Muscle of back (tissue), 11 donors: ENCODE data around the gene MRGPRG. TPM values are rescaled to one million over a fixed set of nuclear protein-coding genes. Genes with fewer than 3 reads are reported as not detected.

Experiments
- DNase-seq, 3 donors: peaks; one replicate each; pipeline versions ENCODE4 v3.0.0 to v3.0.0-alpha.2; 2013
- polyA plus RNA-seq, 10 donors: library from polyadenylated mRNA; unstranded; fragments of 120-200 nt; gene quantifications; one replicate each; pipeline ENCODE4 v1.2.1, GENCODE V29; 2013; ENCODE audit not compliant: insufficient read length in 10 of 10

Gene MRGPRG
- polyA plus RNA-seq, 10 donors, result not detected

DNA sequence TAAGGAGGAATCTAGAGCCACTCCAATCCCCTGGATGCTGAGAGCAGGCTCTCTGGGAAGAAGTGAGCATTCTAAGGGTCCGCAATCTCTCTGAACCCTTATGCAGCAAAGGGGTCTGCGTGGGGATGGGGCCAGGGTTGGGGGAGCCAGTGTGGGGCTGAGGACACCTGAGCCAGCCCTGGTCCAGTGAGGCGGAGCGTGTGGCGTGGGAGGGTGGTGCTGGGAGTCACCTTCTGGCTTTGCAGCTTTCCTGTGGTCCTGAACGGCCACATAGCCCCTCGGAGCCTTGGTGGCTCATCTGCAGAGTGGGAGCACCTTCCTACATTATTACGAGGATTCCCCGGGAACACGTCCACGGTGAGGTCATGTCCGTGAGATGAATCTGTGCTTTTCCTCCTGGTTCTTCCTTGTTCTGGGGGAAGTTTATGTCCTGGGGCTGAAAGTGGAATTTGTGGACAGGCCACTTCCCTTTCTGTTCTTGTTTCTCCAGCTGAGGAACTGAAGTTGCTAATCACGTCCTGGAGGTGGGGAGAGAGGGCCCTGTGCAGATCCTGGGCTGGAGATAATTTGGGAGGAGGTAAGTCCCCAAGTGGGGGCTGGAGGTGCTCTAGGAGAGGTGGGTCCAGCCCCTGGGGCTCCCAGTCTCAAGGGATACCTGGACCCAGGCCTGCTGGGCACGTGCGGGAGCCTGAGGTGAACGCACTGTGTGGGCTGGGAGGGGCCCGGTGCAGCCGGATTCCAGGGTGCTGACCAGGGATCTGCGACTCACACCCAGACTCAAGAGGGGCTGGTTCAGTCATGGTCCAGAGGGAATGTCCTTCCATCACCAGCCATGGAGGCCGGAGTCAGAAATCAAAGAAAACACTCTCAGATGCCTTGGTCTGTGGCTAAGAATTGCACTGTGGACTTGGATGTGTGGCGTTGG, 7.5 kb upstream of the MRGPRG start:
- no peak for DNase-seq

DNA sequence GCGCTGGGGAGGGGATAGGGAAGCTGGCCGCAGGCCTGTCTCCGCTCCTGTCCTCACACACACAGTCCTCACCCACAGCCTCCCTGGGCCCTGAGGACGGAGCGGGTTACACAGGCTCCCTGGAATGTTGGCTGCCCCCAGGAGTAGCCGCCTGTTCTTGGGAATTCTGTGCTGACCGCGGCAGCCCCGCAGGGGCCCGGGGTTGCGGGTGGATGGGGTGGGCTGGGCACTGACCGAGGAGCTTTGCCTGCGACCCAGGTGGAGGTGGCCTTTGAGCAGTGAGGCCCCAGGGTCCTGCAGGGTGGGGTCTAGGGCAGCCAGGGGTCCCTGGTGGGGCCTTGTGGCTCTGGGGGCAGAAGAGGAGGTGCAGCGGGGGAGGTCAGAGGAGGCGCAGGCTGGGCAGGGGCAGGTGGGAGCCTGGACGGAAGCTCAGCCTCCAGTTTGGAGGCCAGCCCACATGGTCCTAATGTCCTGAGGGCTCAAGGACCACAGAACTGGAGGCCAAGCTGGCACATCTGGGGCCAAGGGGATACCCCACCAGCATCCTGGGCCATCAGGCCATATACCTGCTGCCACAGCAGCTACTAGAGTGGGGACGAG, 6.6 kb upstream of the MRGPRG start:
- no peak for DNase-seq

DNA sequence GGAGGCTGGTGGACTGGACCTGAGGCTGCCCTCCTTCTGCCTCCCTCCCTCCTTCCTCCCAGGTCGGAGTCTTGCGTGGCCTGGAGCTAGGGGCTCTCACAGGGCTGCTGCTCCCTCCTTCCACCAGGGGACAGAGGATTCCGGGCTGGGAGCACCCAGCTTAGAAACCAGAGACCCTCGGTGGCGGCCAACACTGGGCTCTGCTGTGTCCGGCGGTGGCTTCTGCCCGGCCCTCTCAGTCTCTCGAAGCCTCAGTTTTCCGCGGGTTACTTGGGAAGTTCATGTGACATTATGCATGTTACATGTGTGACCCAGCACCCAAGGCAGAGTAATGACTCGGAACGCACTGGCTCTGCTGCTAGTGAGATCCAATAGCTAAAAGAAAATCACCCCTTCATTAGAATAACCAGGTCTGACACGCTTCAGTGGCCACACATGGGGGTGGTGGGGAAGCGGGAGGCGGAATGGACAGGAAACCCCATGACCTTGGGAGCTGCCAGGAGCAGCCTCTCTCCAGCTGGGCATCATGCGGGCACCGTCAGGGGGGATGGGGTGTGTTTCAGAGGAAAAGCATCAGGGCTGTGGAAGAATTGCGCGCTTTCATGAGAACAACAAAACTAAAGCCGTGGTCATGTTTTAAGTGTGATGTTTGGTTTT, 5.9 kb upstream of the MRGPRG start:
- DNase-seq, result no peak

- no peak for DNase-seq
Observed at GRCh38 chr11:3223932-3224381, 5.3 kb upstream of the MRGPRG start.

DNA sequence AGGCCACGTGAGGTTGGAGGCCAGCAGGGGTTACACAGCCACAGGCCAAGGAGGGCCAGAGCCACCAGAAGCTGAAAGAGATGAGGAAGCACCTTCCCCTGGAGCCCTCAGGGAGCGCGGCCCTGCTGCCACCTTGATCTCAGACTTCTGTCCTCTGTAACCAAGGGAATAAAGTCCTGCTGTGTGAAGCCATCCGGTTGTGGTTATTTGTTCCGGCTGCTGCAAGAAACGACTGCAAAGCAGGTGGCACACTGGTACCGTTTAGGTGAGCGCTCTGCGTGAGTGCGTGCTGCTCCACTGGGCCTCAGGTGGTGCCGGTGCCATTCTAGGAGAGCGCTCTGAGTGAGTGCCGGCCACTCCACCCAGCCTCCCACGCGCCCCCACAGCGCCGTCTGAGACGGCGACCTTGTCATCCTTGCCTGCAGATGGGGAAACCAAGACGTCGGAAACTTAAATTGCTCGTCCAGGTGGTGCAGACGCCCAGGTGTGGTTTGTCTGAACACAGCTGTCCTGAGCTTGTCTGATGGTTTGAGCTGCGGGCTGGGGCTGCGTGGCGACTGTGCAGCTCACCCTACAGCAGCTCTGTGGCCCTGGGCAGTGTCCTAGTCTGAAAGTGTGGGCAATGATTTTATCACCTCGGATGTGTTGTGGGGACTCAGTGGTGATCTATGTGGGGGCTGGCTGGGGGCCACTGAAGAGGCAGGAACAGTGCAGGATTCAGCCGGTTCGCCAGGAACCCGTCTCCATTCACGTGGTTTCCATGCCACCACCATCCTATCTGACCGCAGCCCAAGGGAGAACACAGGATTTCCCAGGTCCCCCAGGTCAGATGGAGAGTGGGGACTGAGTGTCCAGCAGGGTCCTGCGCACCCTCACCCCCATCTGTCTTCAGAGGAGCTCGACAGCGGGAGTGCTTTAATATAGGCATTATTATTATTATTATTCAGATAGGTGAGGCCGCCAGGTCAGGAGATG, 4.6 kb upstream of the MRGPRG start:
- DNase-seq, result no peak

- no peak for DNase-seq
Observed at GRCh38 chr11:3222003-3222855, 3.6 kb upstream of the MRGPRG start.

GRCh38 chr11:3221408-3222002, 2.9 kb upstream of the MRGPRG start:
- DNase-seq, result peak in 1 of 3 donors; percentile 30

DNA sequence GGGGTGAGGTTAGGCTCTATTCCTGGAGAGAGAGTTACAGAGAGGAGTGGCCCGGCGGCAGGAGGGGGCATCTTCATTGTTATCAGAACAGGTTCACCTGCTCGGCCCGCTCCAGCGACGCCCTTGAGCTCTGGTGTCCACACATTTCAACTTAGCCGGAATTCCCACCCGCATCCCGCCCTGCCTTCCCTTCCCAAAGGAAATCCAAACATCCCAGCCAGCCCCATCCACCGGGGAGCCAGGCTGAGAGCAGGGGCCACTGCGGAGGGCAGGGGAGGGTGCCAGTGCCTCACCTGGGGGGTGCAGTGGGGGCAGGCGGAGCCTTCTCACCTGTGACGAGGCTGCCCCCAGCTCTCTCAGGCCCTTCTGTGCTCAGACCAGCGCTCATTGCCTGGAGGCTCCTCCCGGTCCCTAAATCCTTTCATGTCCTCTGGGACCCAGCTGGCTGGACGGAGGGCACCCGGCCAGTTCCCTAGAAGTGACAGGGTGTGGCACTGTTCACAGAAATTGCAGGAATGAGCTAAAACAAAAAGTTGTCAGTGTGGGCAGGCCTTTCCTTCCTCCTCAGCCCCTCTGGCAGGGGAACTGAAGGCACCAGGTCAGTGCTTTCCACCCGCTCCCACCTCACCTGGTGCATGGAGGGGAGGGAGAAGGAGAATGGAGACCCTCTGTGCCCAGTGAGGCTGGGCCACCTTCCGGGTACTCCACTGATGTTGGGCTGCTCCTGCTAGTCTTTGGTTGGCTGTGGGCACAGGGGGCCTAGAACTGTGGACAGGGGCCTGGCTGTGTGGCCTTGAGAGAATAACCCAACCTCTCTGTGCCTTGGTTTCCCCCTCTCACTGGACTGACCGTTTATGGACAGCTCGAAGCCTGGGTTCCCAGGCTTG, 2.2 kb upstream of the MRGPRG start:
- DNase-seq, result no peak

- DNase-seq, result peak in 1 of 3 donors; percentile 1
Observed at GRCh38 chr11:3220101-3220500, 1.5 kb upstream of the MRGPRG start.

DNA sequence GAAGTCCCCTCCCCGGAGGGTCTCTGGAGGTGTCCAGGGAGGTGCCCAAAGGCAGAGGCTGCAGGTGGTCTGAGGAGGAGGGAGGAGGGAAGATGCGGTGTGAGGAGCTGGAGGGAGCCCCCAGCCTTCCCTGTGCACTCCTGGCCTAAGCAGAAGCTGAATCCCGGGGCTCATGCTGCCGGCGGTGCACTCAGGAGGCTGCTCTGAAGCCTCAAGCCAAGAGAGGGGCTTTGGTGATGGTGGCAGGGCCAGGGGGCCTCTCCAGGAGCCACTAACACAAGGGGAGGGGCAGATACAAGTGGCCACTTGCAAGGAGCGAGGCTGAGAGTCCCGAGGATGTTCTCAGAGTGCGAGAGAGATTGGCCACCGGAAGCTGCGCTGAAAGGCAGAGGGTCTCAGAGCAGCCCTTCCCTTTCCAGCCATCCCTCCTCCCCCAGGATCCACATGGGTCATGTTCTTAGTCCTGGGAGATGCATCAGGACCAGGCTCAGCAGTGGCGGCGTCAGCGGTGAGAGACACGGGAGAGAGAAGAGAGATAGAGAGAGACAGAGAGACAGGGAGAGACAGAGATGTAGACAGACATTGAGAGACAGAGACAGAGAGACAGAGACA, 774 bp upstream of the MRGPRG start:
- peak in 1 of 3 donors; percentile 3 for DNase-seq

DNA sequence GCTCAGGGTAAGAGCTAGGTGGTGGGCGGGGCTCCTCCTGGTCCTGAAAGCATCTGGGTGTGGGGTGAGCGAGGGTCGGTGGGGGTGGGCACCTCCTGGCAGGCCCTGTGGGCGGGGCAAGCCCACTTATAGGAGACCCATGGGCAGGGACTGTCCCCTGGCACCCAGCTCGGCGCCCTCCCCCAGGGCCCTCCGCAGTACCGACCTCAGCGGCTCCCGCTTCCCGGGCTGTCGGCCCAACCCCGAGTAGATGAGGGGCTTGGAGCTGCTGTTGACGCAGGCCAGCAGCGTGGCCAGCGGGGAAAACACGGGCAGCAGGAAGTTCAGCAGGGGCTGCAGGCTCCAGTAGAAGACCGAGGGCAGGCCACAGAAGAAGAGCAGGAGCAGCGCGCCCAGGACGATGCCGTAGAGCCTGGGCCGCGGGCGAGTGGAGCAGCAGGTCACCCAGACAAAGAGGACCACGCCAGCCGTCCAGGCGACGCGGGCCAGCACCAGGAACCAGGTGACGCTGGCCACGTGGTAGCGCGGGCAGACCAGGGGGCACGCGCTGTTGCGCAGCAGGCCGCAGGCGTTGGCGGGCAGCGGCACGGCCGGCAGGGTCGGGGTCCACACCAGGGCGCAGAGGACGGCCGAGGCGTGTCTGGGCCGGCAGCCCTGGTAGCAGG, 663 bp downstream of the MRGPRG start:
- DNase-seq, result no peak

DNA sequence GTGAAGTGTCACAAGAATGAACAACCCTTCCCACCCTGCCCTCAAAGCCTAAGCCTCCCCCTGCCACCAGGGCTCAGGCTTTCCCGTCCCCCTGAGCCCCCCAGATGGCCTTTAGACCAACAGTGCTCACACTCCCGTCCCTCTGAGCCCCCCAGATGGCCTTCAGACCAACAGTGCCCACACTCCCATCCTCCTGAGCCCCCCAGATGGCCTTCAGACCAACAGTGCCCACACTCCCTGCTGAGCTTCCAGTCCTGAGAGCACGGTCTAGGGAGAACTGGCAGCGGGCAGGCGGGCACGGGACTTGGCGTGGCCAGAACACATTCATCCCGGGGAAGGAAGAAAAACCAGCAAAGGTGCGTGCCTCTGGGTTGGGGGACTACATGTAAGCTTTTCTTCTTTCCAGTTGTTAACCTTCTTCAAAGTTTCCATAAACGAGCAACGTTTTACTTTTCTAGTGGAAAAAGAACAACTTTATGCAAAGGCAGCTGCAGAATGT, 2.5 kb downstream of the MRGPRG start:
- DNase-seq, result no peak

GRCh38 chr11:3215346-3216026, 3.1 kb downstream of the MRGPRG start:
- no peak for DNase-seq

GRCh38 chr11:3214420-3214699, 4.3 kb downstream of the MRGPRG start:
- DNase-seq, result no peak

GRCh38 chr11:3213659-3214419, 4.8 kb downstream of the MRGPRG start:
- DNase-seq, result no peak

- DNase-seq, result no peak
Observed at GRCh38 chr11:3208272-3208671, 10.3 kb downstream of the MRGPRG start.
